COR-L47 (cell line): Measurements from ENCODE around the gene LRIG3.
"Not testable (repeated sequence)": the region's sequence is repeated elsewhere in the genome, so short reads cannot be mapped to it uniquely, and the experiment has no call there.

Source experiments
- DNase-seq: peaks from one replicate; lab custom pipeline; 2025; lab: John Stamatoyannopoulos, UW

LRIG3 gene

DNA sequence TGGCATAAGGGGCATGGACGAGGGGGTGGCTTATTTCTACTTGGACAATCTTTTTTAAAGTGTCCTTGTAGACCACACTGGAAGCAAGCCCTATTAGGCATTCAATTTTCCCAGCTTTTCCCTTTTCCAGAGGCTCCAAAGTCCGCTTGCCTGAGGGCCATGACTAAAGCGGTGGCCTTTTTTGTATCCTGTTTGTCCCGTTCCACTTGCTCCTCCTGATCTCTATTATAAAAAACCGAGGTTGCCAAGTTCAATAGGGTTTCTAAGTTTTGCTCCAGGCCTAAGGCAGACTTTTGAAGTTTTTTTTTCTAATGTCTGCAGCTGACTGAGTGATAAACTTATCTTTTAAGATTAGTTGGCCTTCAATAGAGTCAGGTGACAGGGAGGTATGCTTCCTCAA, 64.7 kb downstream of the LRIG3 start:
- not testable (repeated sequence) for DNase-seq

DNA sequence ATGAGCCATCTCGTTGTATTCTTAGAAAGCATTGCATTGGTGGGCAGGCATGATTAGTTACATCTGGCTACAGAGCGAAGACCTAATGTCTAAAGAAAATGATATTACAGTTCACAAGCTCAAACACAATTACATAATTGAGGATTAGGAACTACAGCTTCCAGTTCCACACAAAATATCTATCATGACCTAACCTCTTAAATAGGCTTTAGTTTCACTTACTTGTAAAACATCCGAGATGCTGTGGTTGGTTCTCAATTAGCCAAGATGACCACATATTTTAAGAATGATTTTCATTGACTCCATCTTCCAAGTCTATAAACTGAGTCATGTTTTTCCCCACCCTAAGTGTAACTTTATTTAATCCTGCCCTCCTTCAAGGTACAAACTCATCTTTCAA, 69.5 kb downstream of the LRIG3 start:
- no peak for DNase-seq

DNA sequence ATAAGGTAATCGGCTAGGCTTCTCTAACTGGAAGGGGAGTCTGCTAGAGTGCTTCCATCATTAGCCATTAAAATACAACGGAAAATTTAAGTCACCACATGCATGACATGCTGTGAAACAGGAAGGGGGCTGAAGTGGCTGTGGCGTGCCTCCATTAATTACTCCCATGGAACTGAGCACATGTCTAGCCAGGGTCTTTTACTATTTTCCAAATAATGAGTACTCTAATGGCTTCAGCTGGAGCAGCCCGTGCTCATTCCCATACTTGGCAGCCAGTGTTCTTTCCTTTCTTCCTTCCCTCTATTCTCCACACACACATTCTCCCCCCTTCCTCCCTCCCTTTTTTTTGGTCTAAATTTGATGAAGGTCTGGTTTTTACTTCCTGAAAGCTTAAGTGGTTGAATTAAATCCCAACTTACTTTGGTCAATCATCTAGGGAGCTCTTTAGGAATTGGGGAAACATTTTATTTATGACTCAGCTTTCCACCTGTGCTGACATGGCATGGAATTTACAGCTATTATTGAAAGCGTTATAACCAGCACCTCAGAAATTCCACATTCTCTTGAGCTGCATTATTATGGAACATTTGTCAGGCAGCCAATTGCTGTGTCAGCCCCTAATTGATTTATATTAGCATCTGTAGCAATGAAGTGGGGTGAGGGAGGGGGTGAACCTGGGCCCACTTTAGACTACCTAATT, 72.3 kb downstream of the LRIG3 start:
- no peak for DNase-seq

GRCh38 chr12:58844161-58844560, 76.1 kb downstream of the LRIG3 start:
- DNase-seq = no peak

DNA sequence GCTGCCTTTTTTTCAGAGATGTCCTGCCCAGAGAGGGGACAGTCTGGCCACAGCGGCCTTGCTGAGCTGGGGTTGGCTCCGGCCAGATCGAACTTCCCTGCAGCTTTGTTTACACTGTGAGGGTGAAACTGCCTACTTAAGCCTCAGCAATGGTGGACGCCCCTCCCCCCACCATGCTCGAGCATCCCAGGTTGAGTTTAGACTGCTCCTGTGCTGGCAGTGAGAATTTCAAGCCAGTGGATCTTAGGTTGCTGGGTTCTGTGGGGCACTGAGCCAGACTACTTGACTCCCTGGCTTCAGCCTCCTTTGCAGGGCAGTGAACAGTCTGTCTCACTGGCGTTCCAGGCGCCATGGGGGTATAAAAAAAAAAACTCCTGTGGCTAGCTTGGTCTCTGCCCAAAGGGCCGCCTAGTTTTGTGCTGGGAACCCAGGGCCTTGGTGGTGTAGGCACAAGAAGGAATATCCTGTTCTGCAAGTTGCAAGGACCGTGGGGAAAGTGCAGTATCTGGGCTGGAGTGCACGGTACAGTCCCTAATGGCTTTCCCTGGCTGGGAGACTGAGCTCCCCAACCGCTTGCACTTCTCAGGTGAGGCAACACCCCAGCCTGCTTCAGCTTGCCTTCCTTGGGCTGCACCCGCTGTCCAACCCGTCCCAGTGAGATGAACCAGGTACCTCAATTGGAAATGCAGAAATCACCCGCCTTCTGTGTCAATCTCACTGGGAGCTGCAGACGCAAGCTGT, 79.1 kb downstream of the LRIG3 start:
- DNase-seq = no peak

DNA sequence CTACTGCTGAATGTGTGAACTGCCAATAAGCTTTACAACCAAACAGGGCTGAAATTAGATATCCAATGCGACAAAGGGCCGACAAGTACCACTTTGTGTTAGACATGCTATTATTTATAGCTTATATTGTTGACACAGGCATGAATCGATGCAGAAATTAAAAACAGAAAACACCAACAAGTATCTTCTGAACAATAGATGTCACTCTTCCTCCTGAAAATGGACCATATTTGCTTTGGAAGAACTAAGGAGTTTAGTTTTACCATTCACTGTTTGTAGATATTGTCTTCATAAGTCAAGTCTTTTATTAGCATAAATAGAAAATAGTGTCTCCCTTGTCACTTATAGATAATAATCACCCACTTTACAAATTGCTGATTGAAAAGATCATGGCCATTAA, 86.5 kb downstream of the LRIG3 start:
- peak; percentile 68 for DNase-seq

- no peak for DNase-seq
Observed at GRCh38 chr12:58832920-58833319, 87.4 kb downstream of the LRIG3 start.
